Measurements from ENCODE around the gene FHOD3.

The FHOD3 gene

DNA sequence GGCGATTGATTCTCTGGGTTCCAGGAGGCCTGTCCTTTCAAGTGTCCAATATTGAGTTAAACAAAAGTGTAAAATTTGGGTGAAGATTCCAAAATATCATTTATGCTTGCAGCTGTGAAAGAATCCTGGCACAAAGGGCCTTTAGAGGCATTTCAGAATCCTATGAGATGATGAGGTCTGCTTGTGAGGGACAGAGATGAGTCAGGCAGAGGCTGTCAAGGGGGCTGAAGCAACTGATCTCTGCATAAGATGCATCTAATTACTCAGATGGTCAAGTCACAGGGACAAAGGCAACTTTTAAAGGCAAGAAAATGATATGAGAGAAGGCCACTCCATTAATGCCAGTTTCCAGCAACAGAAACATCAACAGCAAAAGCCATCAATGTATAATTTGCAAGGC lies 78.8 kb downstream of the FHOD3 start:
- no peak overlapping the region for H3K4me2 ChIP-seq
- no peak for TF ChIP-seq Cebpa-rat (IDR thresholded peaks at IDR 0.05)
- peaks cover 10% of the 10 kb centered on the region for H3K4me1 ChIP-seq
- no peaks in the 10 kb centered on the region for H3K36me3 ChIP-seq
- no peak overlapping the region for H3K27ac ChIP-seq
- no peaks in the 10 kb centered on the region for H4K20me1 ChIP-seq
- H3K4me3 ChIP-seq: no peak overlapping the region
- no peaks in the 10 kb centered on the region; the same call in 1 of the 2 replicates for H3K9me3 ChIP-seq
- no peak overlapping the region for H3K9ac ChIP-seq
- no peaks in the 10 kb centered on the region for H3K27me3 ChIP-seq

DNA sequence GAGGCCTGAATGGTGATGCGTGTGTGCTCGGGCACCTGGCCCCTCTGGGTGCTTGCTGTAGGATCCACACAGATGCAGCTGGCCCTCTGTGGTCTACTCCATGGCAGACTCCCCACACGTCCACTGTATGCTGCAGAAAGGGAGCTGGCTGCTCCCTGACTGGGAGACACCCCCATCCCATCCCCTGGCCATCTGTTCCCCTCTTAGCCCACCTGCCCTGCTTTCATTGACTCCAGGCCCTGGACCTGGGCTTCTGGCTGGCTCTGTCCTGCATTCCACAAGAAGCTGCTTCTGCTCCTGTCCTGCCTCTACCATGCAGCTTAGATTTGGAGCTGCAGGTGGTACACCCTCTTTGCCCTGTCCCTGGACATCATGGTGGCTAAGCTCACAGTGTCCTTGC lies 80.1 kb downstream of the FHOD3 start:
- TF ChIP-seq Cebpa-rat (IDR thresholded peaks at IDR 0.05): no peak
- Histone ChIP-seq H3K27me3 (no peaks in the 10 kb centered on the region), H3K36me3 (no peaks in the 10 kb centered on the region), H3K27ac (no peak overlapping the region), H3K4me3 (no peak overlapping the region), H3K9ac (no peak overlapping the region), H4K20me1 (no peaks in the 10 kb centered on the region), H3K4me1 (peaks cover 8% of the 10 kb centered on the region), H3K4me2 (no peak overlapping the region), H3K9me3 (no peaks in the 10 kb centered on the region)

DNA sequence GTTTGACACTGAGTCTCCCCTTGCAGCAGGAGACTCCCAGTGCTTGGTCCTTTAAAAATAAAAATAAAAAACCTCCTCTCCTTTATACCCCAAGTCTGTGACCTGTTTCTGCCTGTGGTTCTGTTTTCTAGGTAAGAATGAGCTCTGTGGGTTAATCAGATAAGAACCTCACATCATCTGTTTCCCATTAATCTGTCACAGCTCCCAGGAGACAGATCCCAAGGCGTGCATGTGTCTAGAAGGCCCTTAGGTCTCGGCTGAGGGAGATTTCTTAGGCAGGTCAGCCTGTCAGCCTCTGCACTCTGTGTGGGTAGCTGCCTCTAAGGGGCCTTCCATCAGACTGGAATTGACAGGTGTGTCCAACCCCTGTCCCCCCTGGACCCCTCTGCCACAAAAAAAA lies 80.7 kb downstream of the FHOD3 start:
- no peaks in the 10 kb centered on the region for H3K27me3 ChIP-seq
- no peak overlapping the region for H3K4me3 ChIP-seq
- no peaks in the 10 kb centered on the region for H3K36me3 ChIP-seq
- no peak overlapping the region for H3K27ac ChIP-seq
- no peaks in the 10 kb centered on the region for H4K20me1 ChIP-seq
- H3K9me3 ChIP-seq: no peaks in the 10 kb centered on the region
- no peak overlapping the region for H3K4me2 ChIP-seq
- TF ChIP-seq Cebpa-rat (IDR thresholded peaks at IDR 0.05): no peak
- no peak overlapping the region for H3K9ac ChIP-seq
- H3K4me1 ChIP-seq: peaks cover 2% of the 10 kb centered on the region; the same call in 1 of the 2 replicates

DNA sequence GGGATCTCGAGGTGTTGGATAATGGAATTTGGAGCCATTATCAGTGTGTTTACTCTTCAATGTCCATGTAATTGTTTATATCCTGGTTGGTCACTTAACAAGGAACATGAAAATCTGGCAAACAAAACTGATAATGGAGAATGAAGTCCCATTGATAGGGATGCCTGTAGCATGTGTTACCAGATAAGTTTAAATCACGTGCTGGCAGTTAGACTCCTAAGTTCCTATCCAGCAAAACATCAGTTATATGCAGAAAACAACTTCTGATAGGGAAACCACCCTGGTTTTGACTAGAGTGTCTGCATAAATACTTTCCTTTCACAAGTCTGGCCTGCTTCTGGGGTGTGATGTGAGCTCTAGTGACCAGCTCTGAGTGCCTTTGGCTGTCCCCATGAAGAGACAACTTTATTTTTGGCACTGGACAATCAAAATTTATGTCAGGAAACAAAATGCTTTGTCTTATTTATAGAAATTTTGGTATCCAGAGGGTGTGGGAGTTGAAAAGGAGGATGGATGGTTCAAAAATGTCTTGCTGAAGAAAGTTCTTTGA lies 82.0 kb downstream of the FHOD3 start:
- Histone ChIP-seq H3K27me3 (no peaks in the 10 kb centered on the region), H4K20me1 (no peaks in the 10 kb centered on the region), H3K4me1 (no peaks in the 10 kb centered on the region), H3K36me3 (no peaks in the 10 kb centered on the region), H3K27ac (no peak overlapping the region), H3K9me3 (no peaks in the 10 kb centered on the region), H3K4me3 (no peak overlapping the region), H3K9ac (no peak overlapping the region), H3K4me2 (no peak overlapping the region)
- TF ChIP-seq Cebpa-rat (IDR thresholded peaks at IDR 0.05): no peak

DNA sequence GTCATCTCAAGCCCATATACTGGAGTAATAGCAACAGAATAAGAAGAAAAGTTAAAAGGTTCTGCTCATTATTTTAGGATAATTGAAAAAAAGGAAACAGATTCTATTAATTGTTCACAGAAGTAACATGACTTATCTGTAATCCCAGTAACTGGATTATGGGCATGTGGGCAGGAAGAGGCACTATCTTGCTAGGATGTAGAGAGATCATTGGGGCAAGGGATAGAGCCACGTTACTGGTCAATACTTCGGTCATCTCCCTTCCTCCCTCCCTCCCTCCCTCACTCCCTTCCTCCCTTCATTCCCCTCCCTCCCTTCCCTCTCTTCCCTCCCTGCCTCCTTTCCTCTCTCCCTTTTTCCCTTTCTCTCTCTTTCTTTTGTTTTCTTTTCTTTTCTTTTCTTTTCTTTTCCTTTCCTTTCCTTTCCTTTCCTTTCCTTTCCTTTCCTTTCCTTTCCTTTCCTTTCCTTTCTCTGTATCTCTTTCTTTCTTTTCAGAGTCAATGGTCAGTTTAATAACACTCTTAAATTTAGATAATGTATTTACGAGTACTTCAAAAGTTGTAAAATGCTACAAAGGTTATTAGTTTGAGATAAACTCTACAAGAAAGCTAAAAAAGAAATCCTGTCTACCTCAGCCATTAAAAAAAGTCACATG lies 82.8 kb downstream of the FHOD3 start:
- Histone ChIP-seq H3K27me3 (no peaks in the 10 kb centered on the region), H3K4me3 (no peak overlapping the region), H3K9me3 (no peaks in the 10 kb centered on the region), H3K9ac (no peak overlapping the region), H3K4me2 (no peak overlapping the region), H3K27ac (no peak overlapping the region), H3K36me3 (no peaks in the 10 kb centered on the region), H3K4me1 (no peaks in the 10 kb centered on the region), H4K20me1 (no peaks in the 10 kb centered on the region)
- no peak for TF ChIP-seq Cebpa-rat (IDR thresholded peaks at IDR 0.05)

DNA sequence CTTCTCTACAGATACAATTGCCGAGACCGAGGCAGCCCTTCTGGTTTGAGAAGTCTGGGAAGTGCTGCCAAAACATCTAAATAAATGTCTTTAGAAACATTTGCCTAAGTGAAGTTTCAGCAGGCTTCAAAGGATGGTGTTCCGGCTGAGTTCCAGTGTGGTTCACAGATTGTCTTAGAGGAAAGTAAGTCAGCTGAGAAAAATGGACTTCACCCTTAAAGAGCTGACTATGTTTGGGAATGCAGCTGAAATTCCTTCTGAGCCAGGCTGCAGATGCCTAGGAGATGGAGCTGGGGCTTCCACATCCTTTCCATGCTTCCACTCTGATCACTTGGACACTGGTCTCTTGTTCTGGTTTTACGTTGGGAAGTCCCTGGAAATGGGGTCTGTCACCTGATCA lies 83.6 kb downstream of the FHOD3 start:
- Histone ChIP-seq H3K27ac (no peak overlapping the region), H3K4me2 (no peak overlapping the region), H4K20me1 (no peaks in the 10 kb centered on the region), H3K9ac (no peak overlapping the region), H3K27me3 (no peaks in the 10 kb centered on the region), H3K4me3 (no peak overlapping the region), H3K9me3 (no peaks in the 10 kb centered on the region), H3K36me3 (no peaks in the 10 kb centered on the region), H3K4me1 (no peaks in the 10 kb centered on the region)
- no peak for TF ChIP-seq Cebpa-rat (IDR thresholded peaks at IDR 0.05)

DNA sequence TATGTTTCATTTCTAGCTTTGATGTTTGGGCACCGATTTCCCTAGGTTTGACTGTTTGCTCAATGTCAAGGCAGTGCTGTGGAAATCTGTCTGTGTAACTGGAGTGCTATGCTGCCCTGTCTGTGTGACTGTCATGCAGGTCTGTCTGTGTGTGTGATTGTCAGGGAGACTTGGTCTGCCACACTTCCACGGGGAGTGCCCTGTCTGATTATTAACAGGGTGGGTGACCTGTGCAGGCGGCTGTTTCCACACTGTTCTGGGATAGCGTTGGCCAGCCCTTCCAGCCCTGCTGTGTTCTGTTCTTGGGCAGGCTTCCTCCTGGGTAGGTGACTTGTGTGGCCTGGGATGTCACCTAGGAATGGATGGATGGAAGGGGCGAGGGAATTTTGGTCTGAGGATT lies 85.3 kb downstream of the FHOD3 start:
- no peaks in the 10 kb centered on the region for H4K20me1 ChIP-seq
- no peak overlapping the region for H3K4me3 ChIP-seq
- TF ChIP-seq Cebpa-rat (IDR thresholded peaks at IDR 0.05): no peak
- no peak overlapping the region for H3K27ac ChIP-seq
- H3K9me3 ChIP-seq: no peaks in the 10 kb centered on the region
- no peaks in the 10 kb centered on the region for H3K4me1 ChIP-seq
- H3K27me3 ChIP-seq: no peaks in the 10 kb centered on the region
- H3K4me2 ChIP-seq: no peak overlapping the region
- H3K9ac ChIP-seq: no peak overlapping the region
- no peaks in the 10 kb centered on the region for H3K36me3 ChIP-seq

DNA sequence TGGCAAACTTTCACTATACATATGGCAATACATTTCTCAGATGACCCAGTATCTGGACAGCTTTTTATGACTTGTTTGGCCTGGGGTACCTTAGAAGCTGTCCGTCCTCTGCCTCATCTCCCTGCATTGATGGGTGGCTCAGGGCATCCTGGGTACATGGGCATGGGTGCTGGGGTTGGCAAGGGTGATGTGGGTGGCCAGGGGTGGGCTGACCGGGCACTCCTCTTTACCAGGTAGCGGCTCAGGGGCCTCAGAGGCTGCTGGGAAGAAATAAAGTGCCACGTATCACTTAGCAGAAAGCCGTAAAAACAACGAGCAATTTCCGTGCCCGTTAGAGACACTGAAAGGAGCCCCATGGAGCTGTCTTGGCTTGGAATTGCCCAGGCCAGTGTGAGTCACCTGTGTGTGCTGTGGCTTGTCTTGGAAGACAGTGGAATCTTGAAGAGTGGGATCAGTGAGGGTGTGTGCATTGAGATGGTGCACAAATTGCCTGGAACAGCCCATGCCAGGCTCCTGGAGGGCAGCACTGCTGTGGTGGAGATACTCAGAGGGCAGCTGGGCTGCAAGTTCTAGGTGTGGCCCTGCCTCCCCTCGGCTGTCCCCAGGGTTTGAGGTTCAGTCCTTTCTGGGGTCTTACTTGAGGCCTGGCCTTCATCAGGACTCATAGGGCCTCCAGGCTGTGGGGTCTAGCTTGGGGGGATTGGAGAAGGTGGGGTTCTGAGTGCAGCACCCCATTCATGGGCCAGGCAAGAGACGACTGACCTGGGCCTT lies 88.8 kb downstream of the FHOD3 start:
- Histone ChIP-seq H3K27me3 (no peaks in the 10 kb centered on the region), H3K4me1 (peaks cover 18% of the 10 kb centered on the region), H3K4me2 (no peak overlapping the region), H3K27ac (no peak overlapping the region), H4K20me1 (no peaks in the 10 kb centered on the region), H3K4me3 (no peak overlapping the region), H3K9ac (no peak overlapping the region), H3K36me3 (no peaks in the 10 kb centered on the region), H3K9me3 (no peaks in the 10 kb centered on the region)
- TF ChIP-seq Cebpa-rat (IDR thresholded peaks at IDR 0.05): no peak

DNA sequence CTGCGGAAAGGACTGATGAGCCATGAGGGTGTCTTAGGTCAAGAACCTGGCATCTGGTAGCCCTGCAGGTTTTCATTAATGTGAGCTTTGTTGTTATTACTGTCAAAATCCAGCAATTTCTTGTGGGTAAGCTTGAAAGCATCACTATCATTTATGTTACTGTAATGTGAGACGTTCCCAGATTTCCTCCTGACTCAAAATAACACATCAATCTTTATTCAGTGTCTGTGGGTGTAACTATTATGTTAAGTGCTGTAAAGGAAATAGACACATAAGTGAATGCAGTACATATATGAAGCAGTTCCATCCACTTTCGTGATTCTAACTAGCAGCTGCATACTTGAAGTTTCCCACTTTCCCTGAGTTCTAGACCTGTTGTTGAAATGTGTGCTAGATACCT lies 89.8 kb downstream of the FHOD3 start:
- no peak for TF ChIP-seq Cebpa-rat (IDR thresholded peaks at IDR 0.05)
- Histone ChIP-seq H3K9ac (no peak overlapping the region), H3K36me3 (no peaks in the 10 kb centered on the region), H3K9me3 (no peaks in the 10 kb centered on the region), H3K27ac (no peak overlapping the region), H4K20me1 (no peaks in the 10 kb centered on the region), H3K4me1 (peaks cover 18% of the 10 kb centered on the region), H3K4me3 (no peak overlapping the region), H3K4me2 (no peak overlapping the region), H3K27me3 (no peaks in the 10 kb centered on the region)

DNA sequence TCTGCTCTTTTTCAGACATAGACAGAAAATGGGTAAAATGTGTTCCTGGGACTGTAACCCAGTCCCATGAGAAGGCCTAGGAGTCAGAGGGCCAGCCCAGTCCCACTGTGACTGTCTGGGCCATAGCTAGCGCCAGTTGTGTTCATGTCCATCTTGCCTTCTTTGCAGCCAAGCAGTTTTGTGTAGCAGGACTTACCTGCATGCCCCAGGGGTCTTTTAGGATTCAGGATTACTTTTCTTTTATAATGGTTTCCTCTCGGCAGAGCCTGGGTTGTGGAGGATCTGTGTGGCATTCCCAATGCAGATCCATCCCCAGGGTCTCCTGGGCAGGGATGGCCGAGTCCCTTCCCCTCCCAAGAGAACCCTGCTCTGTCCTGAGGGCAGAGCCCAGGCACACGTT lies 90.8 kb downstream of the FHOD3 start:
- H3K4me3 ChIP-seq: no peak overlapping the region
- peaks cover 18% of the 10 kb centered on the region for H3K4me1 ChIP-seq
- H3K4me2 ChIP-seq: no peak overlapping the region
- H3K9me3 ChIP-seq: no peaks in the 10 kb centered on the region
- no peak overlapping the region for H3K9ac ChIP-seq
- no peak overlapping the region for H3K27ac ChIP-seq
- no peaks in the 10 kb centered on the region for H3K27me3 ChIP-seq
- H4K20me1 ChIP-seq: no peaks in the 10 kb centered on the region
- no peak for TF ChIP-seq Cebpa-rat (IDR thresholded peaks at IDR 0.05)
- no peaks in the 10 kb centered on the region for H3K36me3 ChIP-seq

Data from BLaER1 (cell line).